Activated CD4-positive, alpha-beta T cell treated with anti-CD3 and anti-CD28 coated beads for 48 hours (primary cell): ENCODE measurements around the gene MAST4.

Experiments used
- DNase-seq: peaks from one replicate; pipeline ENCODE4 v3.0.0-alpha.2; 2020

Gene MAST4

DNA sequence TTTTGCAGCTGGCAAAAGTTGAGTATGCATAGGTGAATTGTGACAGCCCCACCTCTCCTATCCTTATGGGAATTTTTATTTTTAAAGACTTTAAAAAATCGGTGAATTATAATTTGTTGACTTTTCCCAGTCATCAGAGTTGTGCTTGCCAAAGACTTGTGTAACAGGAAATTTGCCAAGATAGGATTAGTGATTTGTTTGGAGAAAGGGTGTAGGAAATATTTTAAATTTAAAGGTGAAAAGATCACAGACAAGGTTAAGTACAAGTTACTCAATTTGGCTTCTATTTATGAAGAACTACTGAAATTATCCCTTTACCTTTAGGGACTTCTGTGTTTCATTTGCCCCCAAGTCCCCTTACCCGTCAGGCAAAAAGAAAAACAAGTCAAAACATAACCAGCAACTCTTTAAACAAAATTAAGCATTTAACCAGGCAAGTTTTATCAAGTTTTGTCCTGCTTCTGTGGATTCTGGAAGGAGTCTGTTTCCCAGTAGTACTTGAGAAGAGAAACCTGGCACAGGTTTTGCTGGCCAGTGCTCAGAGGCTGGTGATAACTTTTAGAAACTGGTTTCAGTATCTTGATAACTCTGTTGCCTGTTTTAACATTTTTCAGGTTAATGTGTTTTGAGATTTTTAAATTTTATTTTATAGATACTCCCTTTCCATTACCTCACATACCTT, 285.4 kb downstream of the MAST4 start:
- DNase-seq = no peak

DNA sequence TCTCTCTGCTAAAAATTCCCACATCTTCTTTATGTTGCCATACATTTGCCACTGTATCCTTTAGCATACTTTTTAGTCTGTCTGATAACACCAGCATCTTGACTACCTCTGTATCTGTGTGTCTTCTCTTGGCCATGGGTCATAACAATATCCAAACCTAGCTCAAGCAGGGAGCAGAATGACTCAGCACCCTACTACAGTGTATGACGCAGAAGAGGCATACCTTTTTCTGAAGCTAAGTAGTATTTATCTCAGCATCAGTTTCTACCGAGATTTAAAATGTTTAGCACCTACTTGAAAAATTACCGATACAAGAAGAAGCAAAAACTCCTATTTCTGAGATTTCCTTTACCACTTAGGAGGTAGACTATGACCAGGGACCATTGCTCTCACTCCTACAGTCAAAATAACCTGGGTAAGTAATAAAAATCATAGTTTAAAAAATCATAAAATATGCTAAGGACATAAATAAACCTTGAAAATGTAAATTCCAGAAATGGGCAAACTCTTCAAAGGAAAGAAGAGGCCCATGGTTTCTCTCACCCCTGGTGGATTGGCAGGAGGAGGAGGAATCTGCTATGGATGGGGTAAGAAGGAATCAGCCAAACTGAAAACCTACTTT, 286.5 kb downstream of the MAST4 start:
- DNase-seq = peak; percentile 11

DNA sequence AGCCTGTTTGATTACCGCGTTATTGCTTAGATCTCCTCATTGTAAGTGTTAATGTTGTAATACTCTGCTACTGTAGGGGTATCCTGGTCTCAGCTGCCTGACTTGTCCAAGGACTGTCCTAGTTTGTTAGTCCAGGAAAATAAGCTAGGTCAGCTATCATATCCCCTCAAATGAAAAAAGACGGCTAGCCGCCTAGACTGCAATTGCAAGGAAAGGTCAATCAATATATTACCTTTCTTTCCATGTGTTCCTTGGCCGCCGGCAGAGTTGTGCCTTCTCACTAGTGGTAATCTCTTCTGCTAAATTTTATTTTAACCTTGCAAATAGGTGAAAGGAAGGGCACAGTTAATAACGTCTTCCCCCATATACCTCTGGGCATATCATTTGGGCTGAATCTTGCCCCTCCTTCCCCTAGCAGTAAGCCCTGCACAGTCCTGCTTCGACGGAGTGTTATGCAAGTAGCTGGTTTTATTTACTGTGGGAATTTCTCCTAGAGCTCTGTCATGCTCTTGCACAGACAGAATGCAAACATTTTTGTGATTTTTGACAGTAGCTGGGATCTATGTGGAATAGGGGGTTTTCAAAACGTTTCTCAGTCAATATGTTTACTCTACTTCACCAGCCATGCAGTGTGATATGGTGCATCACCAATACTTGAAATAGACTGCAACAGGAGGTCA, 288.5 kb downstream of the MAST4 start:
- DNase-seq = no peak

DNA sequence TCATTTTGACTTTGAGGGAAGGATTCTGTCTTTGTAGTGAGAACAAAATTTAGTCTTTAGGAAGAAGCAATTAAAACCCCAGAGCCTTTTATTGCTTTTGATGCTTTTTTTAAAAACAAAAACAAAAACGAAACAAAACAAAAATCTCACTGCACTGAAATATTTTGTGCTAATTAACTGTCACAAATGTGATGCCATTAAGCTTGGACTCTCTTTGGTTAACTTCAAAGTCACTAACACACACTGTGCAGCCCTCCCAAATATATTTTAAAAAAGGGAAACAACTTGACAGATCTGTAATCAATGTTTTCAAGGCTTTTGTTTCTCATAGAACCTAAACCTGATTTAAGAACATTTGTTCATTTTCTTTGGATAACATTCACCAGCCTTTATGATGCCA, 290.7 kb downstream of the MAST4 start:
- no peak for DNase-seq

DNA sequence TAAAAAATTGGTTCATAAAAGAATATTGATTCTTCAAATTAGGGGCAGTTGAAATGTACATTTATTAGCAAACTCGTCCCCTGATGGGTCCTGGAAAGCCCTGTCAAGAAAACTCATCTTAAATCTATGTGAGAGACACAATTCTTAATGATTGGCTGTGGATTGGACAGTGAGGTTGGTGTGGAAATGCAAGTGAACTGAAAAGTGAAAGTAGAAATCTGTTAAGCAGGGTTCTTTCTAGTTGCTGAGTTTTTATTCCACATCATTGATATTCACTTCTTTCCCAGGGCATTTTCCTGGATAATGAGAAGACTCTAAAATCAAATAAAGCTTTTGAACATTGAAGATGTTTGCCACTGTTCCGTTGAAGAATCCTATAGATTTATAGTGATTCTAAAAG, 292.4 kb downstream of the MAST4 start:
- DNase-seq = no peak

DNA sequence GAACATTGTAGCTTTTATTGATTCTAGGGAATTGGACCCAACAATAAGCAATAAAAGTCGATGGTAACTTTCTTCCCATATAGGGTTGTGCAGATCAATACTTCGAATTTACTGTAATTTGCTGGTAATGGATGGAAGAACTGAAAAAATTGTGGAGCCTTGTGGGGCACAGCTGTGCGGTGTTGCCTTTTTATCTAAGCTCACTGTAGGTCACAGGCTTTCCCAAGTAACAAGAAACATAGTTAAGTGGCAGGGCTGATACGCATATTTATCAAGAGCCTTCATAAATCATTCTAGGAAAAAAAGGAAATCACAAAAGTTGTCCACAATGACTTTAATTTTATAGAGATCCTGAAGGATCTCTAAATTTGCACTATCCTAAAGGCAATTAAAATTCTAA, 292.9 kb downstream of the MAST4 start:
- DNase-seq = no peak

DNA sequence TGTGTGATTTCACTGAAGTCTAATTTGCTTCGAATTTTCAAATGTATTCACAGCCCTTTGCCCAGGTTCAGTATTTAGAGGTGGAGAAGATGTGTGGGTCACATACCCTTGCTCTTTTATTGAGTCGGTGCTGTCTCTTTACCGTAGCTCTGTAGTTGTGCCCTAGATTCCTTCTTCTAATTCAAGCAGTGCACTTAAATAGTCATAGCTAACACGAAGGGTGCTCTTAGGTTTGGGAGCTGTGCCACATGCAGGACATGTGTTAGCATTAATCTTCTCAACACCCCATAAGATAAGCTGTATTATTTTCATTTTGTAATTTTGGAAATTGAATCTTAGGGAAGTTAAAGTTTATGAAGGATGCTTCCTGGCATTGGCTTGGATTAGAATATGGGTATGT, 293.3 kb downstream of the MAST4 start:
- DNase-seq = no peak

DNA sequence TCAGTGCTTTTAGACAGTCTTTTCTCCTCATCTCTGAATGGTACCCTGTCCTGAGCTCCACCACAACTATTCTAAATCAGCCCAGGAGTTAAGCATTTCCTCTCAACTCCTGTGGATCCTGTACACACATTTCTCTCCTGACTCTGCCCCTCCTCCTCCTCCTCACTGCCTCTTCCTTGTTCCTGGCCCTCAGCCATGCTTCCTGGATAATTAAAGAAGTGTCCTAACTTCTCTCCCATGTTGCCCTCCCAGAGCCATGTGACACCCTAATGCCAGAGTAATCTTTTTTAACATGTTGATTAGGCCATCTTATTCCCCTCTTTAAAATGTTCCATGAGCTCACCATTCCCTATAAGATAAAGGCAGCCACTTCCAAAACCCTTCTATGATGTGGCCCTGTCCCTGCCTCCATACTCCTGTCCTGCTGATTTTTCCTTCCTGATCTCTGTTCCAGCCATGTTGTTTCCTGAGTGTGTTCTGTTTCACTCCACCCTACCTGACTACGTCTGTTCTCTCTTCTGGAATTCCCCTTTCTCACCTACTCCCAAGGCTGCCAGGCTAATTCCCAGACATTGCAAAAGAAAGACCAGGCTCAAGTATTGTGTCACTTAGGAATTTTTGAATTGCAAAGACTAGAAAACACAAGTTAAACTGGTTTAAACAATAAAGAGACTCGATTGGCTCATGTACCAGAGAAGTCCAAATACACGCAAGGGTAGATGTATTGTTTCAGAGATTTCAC, 295.2 kb downstream of the MAST4 start:
- no peak for DNase-seq

DNA sequence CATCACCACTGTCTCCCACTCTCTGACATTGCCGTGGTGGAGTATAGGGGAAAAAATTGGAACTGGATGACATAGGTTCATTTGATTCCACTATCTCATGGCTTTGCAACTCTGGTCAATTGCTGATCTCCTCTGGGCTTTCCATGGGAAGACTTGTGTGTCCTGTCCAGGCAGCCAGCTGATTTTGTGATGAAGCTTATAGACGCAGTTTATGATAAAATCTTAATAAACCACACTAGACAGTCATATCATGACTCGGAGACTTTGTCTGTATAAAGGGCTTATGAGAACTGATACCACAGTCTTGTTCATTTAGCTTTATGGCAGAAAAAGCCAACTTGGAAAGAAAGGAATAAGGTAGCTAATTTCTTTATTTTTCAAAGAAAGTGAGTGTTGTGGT, 296.5 kb downstream of the MAST4 start:
- no peak for DNase-seq

DNA sequence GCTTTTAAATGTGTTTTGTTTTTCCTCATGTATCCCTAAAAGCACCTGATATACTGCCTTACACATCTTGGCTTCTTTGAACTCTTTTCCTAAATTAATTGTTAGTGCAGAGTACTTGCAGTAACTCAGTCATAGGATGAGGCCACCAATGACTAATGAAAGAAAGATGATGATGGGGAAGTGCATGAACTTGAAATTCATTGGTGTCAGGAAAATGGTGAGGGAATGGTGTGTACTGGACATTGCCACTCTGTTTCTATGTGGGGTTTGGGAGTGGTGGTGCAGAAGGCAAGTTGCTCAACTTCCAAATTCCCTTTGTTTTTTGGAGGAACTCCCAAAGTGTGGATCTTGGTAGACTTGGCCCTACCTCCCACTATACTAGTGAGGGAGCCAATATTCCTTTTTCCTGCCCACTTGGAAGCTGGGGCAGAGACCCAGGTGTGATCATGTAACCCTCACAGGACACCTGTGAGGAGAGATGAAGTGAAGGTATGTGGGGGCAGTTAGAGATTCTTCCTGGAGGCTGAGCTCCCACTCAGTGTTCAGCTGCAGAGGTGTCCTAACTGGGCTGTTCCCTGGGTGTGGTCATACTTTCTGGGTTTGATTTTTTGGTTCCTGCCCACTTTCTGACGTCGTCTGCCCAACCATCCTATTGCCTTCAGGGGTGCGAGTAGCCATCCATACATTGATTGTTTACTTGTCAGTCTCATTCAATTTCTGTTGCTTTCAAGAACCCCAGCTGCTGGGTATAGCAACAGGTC, 298.5 kb downstream of the MAST4 start:
- no peak for DNase-seq

DNA sequence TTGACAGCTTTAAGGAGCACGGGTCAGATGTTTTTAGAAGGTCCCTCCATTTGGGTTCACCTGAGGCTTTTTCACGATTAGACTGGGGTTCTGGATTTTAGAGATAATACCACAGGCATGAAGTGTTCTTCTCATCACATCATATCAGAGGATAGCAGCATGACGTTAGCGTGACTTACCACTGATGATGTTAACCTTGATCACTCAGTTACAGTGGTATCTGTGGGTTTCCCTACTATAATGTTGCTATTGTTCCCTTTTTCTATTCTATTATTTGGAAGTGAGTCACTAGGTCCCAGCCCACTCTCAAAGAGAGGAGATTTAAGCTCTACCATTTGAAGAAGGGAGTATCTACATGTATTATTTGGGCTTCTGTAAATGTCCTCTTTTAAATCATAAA, 300.0 kb downstream of the MAST4 start:
- DNase-seq = peak; percentile 18

DNA sequence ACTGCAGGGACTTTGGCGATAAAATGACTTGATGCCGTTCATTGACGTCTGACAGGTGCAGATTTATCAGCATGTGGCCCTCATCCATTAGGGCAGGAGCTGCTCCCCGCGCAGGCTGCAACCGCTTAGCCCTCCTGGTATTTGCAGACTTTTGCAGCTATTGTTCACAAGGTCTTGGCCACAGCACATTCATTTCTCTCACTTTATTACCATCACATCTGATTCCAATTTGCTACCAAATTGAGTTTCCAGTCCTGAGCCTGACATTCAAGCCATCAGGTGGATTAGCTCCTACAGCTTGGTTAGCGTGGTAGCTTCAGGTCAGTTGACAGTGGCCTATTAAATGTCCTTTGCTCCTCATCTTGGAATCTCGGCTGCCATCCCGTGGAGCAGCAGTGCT, 301.2 kb downstream of the MAST4 start:
- DNase-seq = no peak

DNA sequence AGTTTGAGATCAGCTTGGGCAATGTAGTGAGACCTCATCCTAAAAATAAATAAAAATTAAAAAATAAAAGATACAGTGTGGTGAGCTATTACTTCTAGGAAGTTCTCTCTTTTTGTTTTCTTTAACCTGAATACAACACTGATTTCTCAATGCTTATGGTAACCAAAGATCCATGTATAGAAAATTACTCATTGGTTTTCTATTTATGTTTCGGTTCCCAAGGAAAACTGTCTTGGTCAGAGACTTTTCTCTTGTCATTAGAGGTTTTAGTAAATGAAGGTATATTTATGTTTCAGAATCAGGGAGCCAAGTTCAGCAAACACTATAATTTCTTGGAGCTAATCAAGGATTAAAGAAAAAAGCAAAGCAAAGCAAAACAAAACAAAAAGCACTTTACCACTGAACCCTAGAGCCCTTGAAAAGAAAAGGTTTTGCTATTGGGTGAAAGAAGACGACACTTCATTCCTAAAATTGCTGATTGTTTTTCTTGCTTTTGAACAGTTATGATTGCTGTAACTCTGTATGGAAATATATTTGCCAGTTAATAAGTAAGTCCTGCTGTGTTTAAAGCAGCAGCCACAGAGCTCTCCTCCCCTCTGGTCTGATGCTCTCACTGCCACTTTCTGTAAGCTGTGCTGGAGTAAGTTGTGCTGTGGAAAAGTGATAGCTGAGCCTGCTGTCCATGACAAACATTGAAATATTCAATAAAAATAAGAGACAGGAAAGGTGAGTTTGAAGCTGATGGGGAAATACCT, 302.2 kb downstream of the MAST4 start:
- no peak for DNase-seq

DNA sequence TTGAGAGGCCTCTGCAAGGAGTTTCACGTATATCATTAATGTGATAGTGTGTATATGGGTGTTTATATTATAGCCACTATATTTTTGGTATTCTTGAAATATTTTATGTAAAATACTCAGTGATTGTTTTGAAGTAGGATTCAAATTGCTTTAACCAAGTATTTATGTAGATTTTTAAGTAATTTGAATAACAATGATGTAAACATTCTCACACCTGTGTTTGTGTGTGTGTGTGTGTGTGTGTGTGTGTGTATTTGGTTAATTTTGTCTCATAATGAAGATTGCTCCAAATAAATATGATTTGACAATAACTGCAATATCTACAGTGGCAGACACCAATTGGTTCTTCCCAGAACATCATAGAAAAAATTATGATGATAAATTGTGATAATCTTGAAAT, 307.0 kb downstream of the MAST4 start:
- no peak for DNase-seq

DNA sequence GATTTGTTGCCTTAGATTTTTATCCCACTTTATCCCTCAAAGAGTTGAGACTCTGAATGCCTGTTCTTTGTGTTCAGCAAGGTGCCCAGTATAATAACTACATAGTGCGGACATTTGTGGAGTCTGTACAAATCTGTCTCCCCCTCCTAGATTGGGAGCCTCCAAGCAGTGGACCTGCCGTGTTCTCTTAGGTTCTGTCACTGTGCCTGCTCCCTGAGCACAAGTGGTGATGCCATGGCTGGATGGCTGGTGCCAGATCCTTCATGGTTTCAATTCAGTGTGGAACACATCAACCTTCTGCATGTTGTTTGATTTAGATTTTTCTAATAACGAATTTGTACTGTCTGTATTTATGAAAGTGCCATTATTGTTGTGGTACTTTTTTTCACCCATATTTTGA, 307.5 kb downstream of the MAST4 start:
- DNase-seq = no peak

DNA sequence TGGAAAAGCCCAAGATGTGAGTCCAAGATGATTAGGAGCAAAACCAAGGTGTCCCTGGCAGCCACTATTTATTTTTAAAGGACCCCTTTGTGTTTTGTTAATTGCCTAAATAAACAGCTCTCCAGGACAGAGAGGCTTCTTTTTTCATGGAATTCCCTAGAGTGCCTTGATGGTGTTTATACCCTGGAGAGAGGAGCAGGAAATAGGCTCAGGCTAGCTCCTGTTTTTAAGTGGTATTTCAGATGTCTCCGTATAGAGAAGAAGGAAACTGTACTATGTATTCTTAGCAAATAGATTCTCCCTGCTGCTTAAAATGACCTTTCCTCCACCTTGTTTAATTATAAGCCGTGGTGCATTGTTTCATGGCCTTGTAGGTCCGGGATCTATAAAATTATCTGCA, 308.0 kb downstream of the MAST4 start:
- no peak for DNase-seq

DNA sequence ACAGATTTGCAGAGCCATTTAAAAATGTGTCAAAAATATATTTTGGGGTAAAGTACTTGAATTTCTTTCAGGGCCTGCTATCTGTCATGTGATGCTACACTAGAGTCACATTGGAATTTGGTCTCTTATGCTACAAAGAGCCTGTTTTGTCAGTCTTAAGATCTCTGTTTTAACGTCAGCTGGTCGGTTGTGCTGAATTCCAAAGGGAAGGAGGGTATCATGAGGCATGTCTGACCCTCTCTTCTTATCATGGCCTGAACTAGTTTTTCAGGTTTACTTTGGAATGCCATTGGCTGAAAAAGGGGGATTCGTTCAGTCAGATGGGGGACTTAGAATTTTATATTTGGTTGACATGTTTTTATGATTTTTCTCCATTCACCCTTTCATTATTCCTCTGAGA, 309.8 kb downstream of the MAST4 start:
- no peak for DNase-seq

DNA sequence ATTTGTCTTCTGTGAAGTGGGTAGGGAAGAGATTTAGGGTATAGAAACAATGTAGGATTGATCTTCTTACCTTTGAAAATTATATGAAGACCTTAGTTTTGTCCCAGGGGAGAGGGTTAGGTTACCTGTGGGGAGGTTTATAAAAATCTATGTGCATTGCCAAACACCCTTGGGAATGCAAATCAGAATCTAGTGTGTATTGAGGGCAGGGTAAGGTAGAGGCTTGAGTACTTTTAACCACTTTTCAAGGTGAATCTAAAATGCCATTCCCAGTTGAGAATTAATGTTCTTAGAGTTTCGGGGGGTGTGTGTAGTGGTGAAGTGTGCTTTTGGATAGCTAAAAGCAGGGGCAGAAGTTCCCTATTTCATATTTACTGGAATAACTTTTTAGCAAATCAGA, 312.0 kb downstream of the MAST4 start:
- no peak for DNase-seq

DNA sequence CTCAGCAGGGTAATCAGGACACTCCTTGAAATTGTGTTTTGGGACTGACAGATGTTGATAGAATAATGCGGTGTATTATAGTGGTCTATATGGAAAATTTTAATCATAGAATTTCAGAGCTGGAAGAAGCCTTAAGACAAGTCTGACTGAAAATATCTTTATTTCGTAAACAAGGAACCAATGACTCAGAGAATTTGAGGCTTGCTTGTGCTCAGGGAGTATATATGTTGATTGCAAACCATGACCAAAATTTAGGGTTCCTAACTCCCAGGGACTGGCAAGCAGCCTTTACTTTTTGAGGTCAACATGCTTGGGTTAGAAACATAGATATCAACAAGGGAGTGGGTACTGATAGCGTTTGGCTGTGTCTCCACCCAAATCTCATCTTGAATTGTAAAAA, 313.2 kb downstream of the MAST4 start:
- DNase-seq = no peak

DNA sequence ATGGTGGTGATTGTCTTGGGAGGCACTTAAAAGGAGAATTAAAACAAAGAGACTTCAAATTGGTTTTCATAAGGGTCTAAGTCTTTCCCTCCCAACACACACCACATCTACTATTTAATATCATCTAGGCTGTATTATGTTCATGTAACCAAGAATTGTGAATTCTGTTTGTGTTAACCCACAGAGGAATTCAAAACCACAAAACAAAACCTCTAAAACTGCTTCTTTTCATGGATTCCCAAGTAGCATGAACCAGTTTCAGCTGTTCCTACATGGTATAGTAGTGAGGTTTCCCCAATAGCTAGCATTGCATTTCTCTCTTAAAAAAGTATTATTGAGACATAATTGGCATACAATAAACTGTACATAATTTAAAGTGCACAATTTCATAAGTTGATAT, 316.6 kb downstream of the MAST4 start:
- DNase-seq = no peak

DNA sequence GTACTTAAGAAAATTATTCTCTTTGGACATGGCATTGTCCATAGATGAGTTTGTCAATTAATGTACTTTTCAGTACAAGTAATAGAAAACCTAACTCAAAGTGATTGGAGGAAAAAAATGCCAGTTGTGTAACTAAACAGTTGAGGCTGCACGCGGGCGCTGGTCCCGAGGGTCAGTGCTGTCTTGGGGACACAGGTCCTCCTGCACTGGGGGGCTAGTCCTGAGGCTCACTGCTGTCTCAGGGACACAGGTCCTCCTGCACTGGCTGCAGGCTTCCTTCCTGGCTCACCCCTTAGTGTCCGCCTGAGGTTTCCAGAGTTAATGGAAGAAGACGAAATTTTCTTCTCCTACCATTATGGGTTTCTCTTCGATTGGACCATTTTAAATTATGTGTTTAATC, 319.3 kb downstream of the MAST4 start:
- no peak for DNase-seq

DNA sequence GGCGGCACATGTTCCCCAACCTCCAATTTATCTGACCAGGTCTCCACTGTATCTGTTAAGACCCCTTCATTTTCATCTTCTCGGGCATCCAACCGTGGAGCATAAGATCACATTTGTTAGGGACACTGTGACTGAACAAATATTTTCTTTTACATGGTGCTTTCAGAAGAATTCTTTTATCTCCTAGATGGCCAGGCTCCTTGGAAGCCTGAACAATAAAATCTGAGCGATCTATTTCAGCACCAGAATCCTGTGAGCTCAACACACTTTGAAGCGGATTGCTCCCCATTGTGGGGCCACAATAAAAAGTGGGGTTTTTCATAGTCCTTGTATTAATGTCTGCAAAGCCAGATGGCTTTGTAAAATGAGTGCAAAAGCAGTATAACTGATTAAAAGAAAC, 326.7 kb downstream of the MAST4 start:
- no peak for DNase-seq
